GM12873 (cell line): Measurements from ENCODE around the gene SMCO4.

Experiments
- TF ChIP-seq, protein P1 (sequence below): IDR thresholded peaks from 2 replicates; pipeline ENCODE4 v1.5.1; 2012; ENCODE audit warnings: low read depth, mild to moderate bottlenecking, moderate library complexity, low read length, control low read depth; ENCODE audit not compliant: insufficient read depth; ENCODE audit errors: missing control alignments

Gene SMCO4

DNA sequence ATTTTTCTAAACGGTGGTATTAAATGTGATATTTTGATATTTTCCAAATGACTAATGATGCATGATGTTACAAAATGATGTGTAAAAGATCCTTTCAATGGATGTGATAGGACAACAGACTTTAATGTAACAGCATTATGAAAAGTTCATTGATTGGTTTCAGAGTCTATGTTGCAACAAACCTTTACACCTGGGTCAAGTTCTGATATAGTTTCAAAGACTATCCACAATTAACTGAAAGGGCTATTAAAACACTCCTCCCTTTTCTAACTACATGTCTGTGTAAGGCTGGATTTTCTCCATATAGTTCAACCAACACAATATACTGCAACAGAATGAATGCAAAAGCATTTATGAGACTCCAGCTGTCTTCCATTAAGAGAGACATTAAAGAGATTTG is 35.7 kb downstream of the SMCO4 start:
- TF ChIP-seq, protein P1, sequence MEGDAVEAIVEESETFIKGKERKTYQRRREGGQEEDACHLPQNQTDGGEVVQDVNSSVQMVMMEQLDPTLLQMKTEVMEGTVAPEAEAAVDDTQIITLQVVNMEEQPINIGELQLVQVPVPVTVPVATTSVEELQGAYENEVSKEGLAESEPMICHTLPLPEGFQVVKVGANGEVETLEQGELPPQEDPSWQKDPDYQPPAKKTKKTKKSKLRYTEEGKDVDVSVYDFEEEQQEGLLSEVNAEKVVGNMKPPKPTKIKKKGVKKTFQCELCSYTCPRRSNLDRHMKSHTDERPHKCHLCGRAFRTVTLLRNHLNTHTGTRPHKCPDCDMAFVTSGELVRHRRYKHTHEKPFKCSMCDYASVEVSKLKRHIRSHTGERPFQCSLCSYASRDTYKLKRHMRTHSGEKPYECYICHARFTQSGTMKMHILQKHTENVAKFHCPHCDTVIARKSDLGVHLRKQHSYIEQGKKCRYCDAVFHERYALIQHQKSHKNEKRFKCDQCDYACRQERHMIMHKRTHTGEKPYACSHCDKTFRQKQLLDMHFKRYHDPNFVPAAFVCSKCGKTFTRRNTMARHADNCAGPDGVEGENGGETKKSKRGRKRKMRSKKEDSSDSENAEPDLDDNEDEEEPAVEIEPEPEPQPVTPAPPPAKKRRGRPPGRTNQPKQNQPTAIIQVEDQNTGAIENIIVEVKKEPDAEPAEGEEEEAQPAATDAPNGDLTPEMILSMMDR = no peak

GRCh38 chr11:93505703-93506102 is 37.5 kb downstream of the SMCO4 start:
- TF ChIP-seq, protein P1 = no peak

DNA sequence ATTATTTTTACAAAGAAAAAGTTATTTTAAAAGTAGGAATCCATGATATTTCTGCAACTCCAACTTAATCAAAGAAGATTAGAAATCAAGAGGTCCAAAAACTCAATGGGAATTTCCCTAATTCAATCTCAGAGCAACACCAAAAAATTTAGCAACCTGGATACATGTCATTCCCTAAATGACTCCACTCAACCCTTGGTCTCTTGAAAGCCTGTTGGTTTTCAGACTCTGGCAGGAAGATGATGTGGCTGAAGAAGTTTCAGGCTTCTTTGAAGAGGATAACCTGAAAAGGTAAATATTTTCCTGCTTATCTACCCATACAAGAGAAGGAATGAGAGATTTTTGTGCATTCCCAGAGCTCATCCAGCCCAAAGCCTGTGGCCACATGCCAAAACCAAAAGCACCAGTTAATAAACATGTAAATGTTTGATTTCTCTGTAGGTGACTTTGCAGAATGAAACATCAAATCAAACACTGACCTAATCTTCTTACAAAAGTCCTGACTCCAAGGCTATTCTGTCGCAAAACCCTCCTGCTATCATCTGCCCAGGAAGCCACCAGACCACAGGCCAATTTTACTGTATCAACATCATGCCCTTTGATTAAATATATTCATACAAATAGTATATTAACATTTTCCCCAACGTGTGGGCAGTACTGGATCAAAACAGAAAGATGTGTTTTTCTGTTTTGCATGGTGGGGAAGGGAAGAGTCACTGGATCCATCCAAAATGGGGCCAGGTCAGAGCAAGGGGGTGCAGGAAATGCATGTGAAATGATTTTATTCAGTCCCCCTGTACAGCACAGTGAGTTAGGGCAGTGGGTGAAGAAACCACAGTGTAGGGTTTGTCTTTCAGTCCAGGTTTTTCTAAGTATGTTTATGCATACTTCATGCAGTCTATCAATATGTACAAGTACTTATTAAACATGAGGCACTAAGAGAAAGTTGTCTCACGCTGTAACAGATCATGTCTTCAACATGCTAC is 38.8 kb downstream of the SMCO4 start:
- TF ChIP-seq, protein P1 = no peak

- TF ChIP-seq, protein P1 = no peak
Measured at GRCh38 chr11:93501856-93502255, 41.3 kb downstream of the SMCO4 start.

DNA sequence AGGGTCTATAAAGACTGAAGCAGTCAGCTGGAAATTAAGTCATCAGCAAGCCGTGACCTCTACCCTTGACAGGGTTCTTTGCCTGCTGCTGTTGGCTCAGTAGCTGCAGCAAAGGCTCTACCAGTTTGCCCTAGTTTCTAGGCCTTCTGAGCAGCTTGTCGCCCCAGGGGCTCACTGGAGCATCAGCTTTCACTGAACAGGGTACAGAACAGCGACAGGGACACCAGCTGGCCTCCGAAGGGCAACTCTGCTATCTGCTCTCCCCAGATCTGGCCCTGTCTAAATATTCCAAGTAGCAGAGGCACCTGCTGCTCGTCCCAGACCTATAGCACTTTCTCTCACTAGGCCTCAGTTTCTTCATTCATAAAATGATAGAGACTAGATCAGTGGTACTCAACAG is 42.4 kb downstream of the SMCO4 start:
- TF ChIP-seq, protein P1 = no peak

- TF ChIP-seq, protein P1 = no peak
Measured at GRCh38 chr11:93498641-93499040, 44.5 kb downstream of the SMCO4 start.

DNA sequence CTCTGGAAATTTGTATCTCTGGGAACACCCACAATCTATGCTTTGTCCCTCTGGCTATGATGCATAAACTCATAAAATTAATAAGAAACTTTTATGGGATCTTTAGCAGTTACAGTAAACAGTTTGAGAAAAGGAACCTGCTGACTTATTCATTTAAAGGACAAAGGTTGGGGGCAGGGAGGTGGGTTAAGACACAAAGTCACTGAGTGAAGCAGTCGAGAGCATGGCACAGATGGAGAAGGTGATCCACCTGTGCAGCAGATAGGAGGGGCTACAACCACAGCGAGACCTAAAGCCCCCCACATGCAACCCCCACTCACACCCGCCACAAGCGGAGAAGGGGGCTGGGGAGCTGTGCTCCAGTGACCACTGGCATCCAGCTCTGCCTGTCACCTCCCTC is 45.0 kb downstream of the SMCO4 start:
- TF ChIP-seq, protein P1 = no peak
